Stomach (tissue), 4 donors: Measurements from ENCODE around the gene TBX3.

ENCODE experiments used
- CTCF ChIP-seq, 7 experiments: fragments of 450-650 bp in 4 of 7; fragments of 200-600 bp in 3 of 7; sonication (generic) in 3 of 7; IDR thresholded peaks; one replicate each; pipeline ENCODE4 v1.5.1; 2016 to 2019; ENCODE audit warnings: antibody characterized with exemption in 7 of 7, control low read depth in 2 of 7, mild to moderate bottlenecking in 1 of 7
- EP300 ChIP-seq: sonication (generic); formaldehyde crosslinking; IDR thresholded peaks from one replicate; pipeline ENCODE4 v1.6.1; 2017; ENCODE audit warnings: antibody characterized with exemption

GRCh38 chr12:114668886-114669288, 15.1 kb downstream of the TBX3 start:
- TF ChIP-seq CTCF (IDR thresholded peaks at IDR 0.05): no peak
- TF ChIP-seq EP300: no peak
